GM21576 (cell line): ENCODE results near the gene RORC.
A peak's percentile ranks its signal among the peaks of the same experiment; 100 is the strongest.
"Not testable (repeated sequence)": the region's sequence is repeated elsewhere in the genome, so short reads cannot be mapped to it uniquely, and the experiment has no call there.

ENCODE experiments used
- ATAC-seq: cut with Tn5 transposase; IDR thresholded peaks from one replicate; pipeline ENCODE4 v1.9.1; 2021; ENCODE audit warnings: mild to moderate bottlenecking, moderate library complexity; ENCODE audit not compliant: unreplicated experiment

The RORC gene

GRCh38 chr1:151807131-151807530 lies 24.5 kb downstream of the RORC start:
- ATAC-seq, result no peak

- ATAC-seq, result no peak
Observed at GRCh38 chr1:151806170-151806569, 25.4 kb downstream of the RORC start.

GRCh38 chr1:151805066-151805820 lies 26.4 kb downstream of the RORC start, which contains the start of gene LINGO4:
LINGO4 (minus strand) TSS chr1:151805419; CDS start chr1:151802704, 2,715 bp downstream.
- ATAC-seq, result no peak

- ATAC-seq, result no peak
Observed at GRCh38 chr1:151803915-151804314, 27.7 kb downstream of the RORC start.

GRCh38 chr1:151803164-151803563 lies 28.4 kb downstream of the RORC start:
- no peak for ATAC-seq

GRCh38 chr1:151802372-151802771 lies 29.2 kb downstream of the RORC start:
- no peak for ATAC-seq

- ATAC-seq, result no peak
Observed at GRCh38 chr1:151801846-151802245, 29.8 kb downstream of the RORC start.

GRCh38 chr1:151801310-151801820 lies 30.2 kb downstream of the RORC start:
- ATAC-seq, result no peak

- no peak for ATAC-seq
Observed at GRCh38 chr1:151800830-151801229, 30.8 kb downstream of the RORC start.

GRCh38 chr1:151799179-151800022 lies 32.2 kb downstream of the RORC start:
- no peak for ATAC-seq

GRCh38 chr1:151798571-151798970 lies 33.0 kb downstream of the RORC start:
- ATAC-seq, result no peak

- no peak for ATAC-seq
Observed at GRCh38 chr1:151790940-151791651, 40.5 kb downstream of the RORC start.

- peak; percentile 92 for ATAC-seq
Observed at GRCh38 chr1:151790071-151790939, 41.3 kb downstream of the RORC start, which contains the start of gene TDRKH. TDRKH (minus strand) TSS chr1:151790500; CDS start chr1:151783022, 7,478 bp downstream.

GRCh38 chr1:151787689-151788088 lies 43.9 kb downstream of the RORC start:
- no peak for ATAC-seq

GRCh38 chr1:151783796-151784195 lies 47.8 kb downstream of the RORC start:
- ATAC-seq, result no peak

- no peak for ATAC-seq
Observed at GRCh38 chr1:151782741-151783140, 48.9 kb downstream of the RORC start.

- not testable (repeated sequence) for ATAC-seq
Observed at GRCh38 chr1:151782026-151782425, 49.6 kb downstream of the RORC start.

GRCh38 chr1:151780736-151781135 lies 50.9 kb downstream of the RORC start:
- ATAC-seq, result not testable (repeated sequence)

GRCh38 chr1:151779852-151780251 lies 51.8 kb downstream of the RORC start:
- ATAC-seq, result no peak

- no peak for ATAC-seq
Observed at GRCh38 chr1:151777317-151777716, 54.3 kb downstream of the RORC start.
